Right lobe of liver (tissue), 6 donors: ENCODE data around the gene SLC16A12. TPM values are rescaled to one million over a fixed set of nuclear protein-coding genes. Genes with fewer than 3 reads are reported as not detected.

Source experiments
- ATAC-seq, 4 donors: fragments of 200-7000 bp; cut with Tn5 transposase; one replicate each; pipeline ENCODE4 v1.9.1; 2020; ENCODE audit warnings: mild to moderate bottlenecking in 4 of 4, moderate library complexity in 4 of 4
- DNase-seq, 3 donors: peaks; one replicate each; pipeline ENCODE4 v3.0.0-alpha.2; 2020
- H3K27ac ChIP-seq, 3 donors: fragments of 200-600 bp; one replicate each; pipeline ENCODE4 v1.8.0; 2022
- H3K27me3 ChIP-seq, 2 donors: fragments of 200-600 bp; one replicate each; pipeline ENCODE4 v1.8.0; 2022
- H3K36me3 ChIP-seq, 4 donors: fragments of 200-600 bp; sonication (generic) in 1 of 4; one replicate each; pipeline versions ENCODE4 v1.5.1 to v1.8.0; 2017 to 2022; ENCODE audit warnings: control low read depth in 1 of 4
- H3K4me1 ChIP-seq, 4 donors: fragments of 200-600 bp; sonication (generic) in 1 of 4; one replicate each; pipeline versions ENCODE4 v1.5.1 to v1.8.0; 2017 to 2022; ENCODE audit warnings: control low read depth in 1 of 4
- H3K4me3 ChIP-seq, 3 donors: fragments of 200-600 bp; one replicate each; pipeline ENCODE4 v1.8.0; 2022
- H3K9me3 ChIP-seq, 4 donors: fragments of 200-600 bp; sonication (generic) in 1 of 4; one replicate each; pipeline versions ENCODE4 v1.5.1 to v1.8.0; 2017 to 2022; ENCODE audit warnings: control low read depth in 1 of 4
- POLR2A ChIP-seq: fragments of 450-650 bp; IDR thresholded peaks from one replicate; pipeline ENCODE4 v1.6.1; 2017; ENCODE audit warnings: antibody characterized with exemption, mild to moderate bottlenecking
- WGBS: methylation state at CpG from one replicate; pipeline ENCODE4 v1.1.6; 2018; ENCODE audit warnings: low coverage, low lambda C conversion rate; ENCODE audit not compliant: insufficient coverage; ENCODE audit errors: missing lambda C conversion rate; 5-methylcytosine and 5-hydroxymethylcytosine counted together
- intact Hi-C, 2 donors: fragments of 100-400 bp; cut with DNase I; formaldehyde crosslinking; loops; one replicate each; pipeline versions ENCODE4 v1.11.2 to v1.14.1; 2022
- total RNA-seq, 6 experiments: library from RNA; depleted of rRNA in 2 of 6; stranded (reverse); fragments of >200 nt in 2 of 6; fragmentation: NEBNext Ultra II Directional in 3 of 6; extraction: Animal tissue kit (Norgen Biotek cat#: 25700) in 3 of 6; gene quantifications; one replicate each; pipeline versions ENCODE4 v1.1.0 to v1.2.4, GENCODE V29; 2016 to 2023
- TF ChIP-seq, protein P1 (sequence below), 4 donors: fragments of 200-600 bp in 3 of 4; fragments of 450-650 bp in 1 of 4; IDR thresholded peaks; one replicate each; pipeline versions ENCODE4 v1.5.1 to v1.8.0; 2016 to 2022; ENCODE audit warnings: antibody characterized with exemption in 4 of 4, mild to moderate bottlenecking in 2 of 4
- donor health status: DM: no; HTN: yes; CAD: no.
- donor health status: DM: no; HTN: no; CAD: no.
- donor health status: DM: no; HTN: no; CAD: no.
- donor health status: DM: no; HTN: yes; CAD: no.
- donor health status: DM: no; HTN: yes; CAD: no.

The SLC16A12 gene
- total RNA-seq, 6 experiments from 2014 or later: 0.20 to 6.1 (median 0.80) TPM

DNA sequence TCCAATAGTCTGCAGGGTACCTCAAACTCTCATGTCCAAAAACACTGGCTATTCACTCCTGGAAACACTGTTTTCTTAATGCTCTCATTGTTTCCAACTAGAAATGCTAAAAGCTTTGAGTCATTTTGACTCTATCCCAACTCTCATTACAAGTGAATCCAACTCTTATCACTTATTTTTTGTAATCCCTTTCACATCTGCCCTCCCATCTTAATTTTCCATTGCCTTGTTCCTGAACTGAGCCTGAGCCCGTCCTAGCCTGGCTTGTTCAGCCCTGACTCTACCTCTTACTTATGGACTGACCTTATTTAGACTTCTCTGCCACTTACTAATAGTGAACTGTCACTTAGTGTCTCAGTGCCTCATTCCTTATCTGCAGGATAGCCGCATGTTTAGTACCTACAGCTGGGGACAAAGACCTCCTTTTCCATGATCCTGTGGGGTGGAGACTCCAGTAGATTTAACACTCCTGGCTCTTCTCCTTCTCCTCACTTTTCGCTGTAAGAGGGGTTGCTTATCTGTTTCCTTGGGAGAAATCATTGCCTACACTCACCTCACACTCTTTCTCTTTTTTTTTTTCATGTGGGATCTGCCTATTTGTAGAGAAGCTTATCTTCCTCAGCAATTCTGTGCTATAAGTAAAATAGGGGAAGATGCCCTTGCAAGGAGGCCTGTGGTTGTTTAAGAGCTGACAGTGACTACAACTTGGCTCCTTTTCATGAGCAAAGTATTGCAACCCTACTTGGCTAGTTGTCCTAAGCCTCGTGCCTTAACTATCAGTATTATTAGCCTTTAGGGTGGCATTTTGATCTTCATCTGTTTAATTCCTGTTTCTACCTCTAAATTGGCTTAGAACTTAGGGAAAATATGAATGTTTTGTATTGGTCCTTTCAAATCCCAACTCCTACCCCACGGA is 56.4 kb downstream of the SLC16A12 start:
- DNase-seq (no peak), ATAC-seq (no peak)
- 65% methylated on average over 5 of the region's 5 CpGs for WGBS
- peaks cover 0 to 49% (median 21%) of the 10 kb centered on the region in 4 donors for H3K4me1 ChIP-seq
- no peak overlapping the region for H3K4me3 ChIP-seq
- TF ChIP-seq POLR2A: no peak
- TF ChIP-seq, protein P1, sequence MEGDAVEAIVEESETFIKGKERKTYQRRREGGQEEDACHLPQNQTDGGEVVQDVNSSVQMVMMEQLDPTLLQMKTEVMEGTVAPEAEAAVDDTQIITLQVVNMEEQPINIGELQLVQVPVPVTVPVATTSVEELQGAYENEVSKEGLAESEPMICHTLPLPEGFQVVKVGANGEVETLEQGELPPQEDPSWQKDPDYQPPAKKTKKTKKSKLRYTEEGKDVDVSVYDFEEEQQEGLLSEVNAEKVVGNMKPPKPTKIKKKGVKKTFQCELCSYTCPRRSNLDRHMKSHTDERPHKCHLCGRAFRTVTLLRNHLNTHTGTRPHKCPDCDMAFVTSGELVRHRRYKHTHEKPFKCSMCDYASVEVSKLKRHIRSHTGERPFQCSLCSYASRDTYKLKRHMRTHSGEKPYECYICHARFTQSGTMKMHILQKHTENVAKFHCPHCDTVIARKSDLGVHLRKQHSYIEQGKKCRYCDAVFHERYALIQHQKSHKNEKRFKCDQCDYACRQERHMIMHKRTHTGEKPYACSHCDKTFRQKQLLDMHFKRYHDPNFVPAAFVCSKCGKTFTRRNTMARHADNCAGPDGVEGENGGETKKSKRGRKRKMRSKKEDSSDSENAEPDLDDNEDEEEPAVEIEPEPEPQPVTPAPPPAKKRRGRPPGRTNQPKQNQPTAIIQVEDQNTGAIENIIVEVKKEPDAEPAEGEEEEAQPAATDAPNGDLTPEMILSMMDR (IDR thresholded peaks at IDR 0.05): no peak
- H3K27ac ChIP-seq: peak overlapping the region in 1 of 3 donors; percentile 29
- H3K9me3 ChIP-seq: no peaks in the 10 kb centered on the region
- no peaks in the 10 kb centered on the region for H3K27me3 ChIP-seq
- intact Hi-C loops: no loop called here
- H3K36me3 ChIP-seq: no peaks in the 10 kb centered on the region

DNA sequence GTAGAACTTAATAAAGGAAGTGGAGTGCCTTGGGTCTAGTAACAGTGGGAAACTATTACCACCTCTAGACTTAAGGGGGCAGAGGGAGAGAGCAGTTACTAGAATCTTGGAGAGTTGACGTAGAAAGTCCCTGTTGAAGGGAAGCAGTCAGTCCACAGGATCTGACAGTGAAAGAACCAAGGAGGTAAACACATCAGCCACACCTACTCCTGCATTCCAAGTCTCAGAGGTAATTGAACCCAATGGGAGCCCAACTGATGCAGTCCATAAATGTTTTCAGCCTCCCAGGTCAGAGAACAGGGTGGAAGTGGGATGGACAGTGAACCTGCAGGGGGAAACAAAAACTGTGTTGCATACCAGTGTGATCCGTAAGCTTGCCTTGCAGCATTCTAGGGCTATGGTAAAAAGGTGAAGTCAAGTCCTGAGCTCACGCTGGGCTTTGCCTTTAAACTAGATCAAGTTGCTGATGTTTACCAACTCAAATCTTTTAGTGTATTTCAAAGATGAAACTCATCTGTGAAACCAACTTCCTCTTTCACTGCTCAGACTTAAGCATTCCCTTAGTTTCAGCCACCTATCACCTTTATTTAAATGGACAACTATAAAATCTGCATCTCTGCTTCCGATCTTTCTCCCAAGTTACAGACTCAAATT is 57.2 kb downstream of the SLC16A12 start:
- WGBS: 78% methylated on average over 3 of the region's 4 CpGs
- H3K9me3 ChIP-seq: no peaks in the 10 kb centered on the region
- H3K4me1 ChIP-seq: peaks cover 0 to 54% (median 23%) of the 10 kb centered on the region in 4 donors
- ATAC-seq (no peak), DNase-seq (no peak)
- no peaks in the 10 kb centered on the region for H3K27me3 ChIP-seq
- intact Hi-C loops: no loop called here
- H3K4me3 ChIP-seq: no peak overlapping the region
- H3K36me3 ChIP-seq: no peaks in the 10 kb centered on the region
- peak overlapping the region in 1 of 3 donors; percentile 29 for H3K27ac ChIP-seq
- TF ChIP-seq POLR2A: no peak
- TF ChIP-seq, protein P1 (IDR thresholded peaks at IDR 0.05): no peak

DNA sequence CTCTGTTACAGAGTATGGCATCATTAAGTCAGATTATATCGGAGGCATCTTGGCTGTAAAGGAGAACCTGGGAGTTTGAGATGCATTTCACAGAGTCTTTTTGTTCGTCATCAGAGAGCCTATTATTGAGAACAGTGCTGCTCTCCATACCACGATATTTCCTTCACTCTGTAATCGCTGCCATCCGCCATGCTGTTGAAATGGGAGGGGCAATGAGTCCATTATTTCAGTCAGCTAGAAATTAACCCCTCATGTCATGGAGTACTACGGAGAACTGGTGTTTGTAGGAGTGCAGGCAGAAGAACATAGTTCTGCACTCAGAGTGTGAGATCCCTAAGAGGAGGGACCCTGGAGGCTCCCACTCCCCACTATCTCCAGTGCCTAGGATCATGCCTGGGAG is 59.2 kb downstream of the SLC16A12 start:
- Histone ChIP-seq H3K27ac (peak overlapping the region; percentile 32 to 93 (median 81)), H3K4me3 (no peak overlapping the region), H3K4me1 (peaks cover 0 to 59% (median 27%) of the 10 kb centered on the region in 4 donors), H3K9me3 (no peaks in the 10 kb centered on the region), H3K36me3 (no peaks in the 10 kb centered on the region), H3K27me3 (no peaks in the 10 kb centered on the region)
- DNase-seq (no peak), ATAC-seq (peak in 3 of 4 donors; percentile 2 to 42 (median 8))
- intact Hi-C loops: no loop called here
- 23% methylated on average over 6 of the region's 6 CpGs for WGBS
- TF ChIP-seq POLR2A: no peak
- TF ChIP-seq, protein P1 (IDR thresholded peaks at IDR 0.05): no peak

DNA sequence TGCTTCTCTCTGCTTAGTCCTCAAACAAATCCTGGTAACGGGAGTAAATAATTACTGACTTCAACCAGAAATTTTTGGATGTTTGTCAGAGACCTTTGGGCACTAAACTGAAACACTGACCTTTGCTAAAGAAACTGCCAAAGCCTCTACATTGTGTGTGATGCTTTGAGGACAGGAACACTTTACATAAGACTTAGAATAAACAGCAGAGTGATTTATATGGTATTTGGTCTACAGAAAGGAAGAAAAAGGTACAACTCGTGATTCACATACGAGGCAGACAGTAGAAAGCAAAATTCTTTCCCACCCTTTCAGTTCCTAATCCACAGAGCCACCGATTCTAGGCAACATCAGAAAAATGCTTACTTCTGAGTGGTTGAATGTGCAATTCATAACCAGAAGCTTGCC is 59.8 kb downstream of the SLC16A12 start:
- Histone ChIP-seq H3K4me3 (no peak overlapping the region), H3K27me3 (no peaks in the 10 kb centered on the region), H3K9me3 (no peaks in the 10 kb centered on the region), H3K4me1 (peaks cover 0 to 60% (median 29%) of the 10 kb centered on the region in 4 donors), H3K27ac (peak overlapping the region; percentile 41 to 93 (median 81)), H3K36me3 (no peaks in the 10 kb centered on the region)
- DNase-seq: no peak
- intact Hi-C loops: no loop called here
- ATAC-seq: peak; percentile 82 to 90 (median 86)
- WGBS: 22% methylated on average over 4 of the region's 4 CpGs
- TF ChIP-seq, protein P1 (IDR thresholded peaks at IDR 0.05): no peak
- TF ChIP-seq POLR2A: no peak
